ENCODE data around the gene ATP1B4. TPM values are rescaled to one million over a fixed set of nuclear protein-coding genes. Genes with fewer than 3 reads are reported as not detected.

The ATP1B4 gene
- total and polyA plus RNA-seq, 9 of the 15 experiments (the other 6 are each of a cell fraction or from before 2014, with no cell fraction given), result 0.04 to 0.18 TPM; not detected in 7

DNA sequence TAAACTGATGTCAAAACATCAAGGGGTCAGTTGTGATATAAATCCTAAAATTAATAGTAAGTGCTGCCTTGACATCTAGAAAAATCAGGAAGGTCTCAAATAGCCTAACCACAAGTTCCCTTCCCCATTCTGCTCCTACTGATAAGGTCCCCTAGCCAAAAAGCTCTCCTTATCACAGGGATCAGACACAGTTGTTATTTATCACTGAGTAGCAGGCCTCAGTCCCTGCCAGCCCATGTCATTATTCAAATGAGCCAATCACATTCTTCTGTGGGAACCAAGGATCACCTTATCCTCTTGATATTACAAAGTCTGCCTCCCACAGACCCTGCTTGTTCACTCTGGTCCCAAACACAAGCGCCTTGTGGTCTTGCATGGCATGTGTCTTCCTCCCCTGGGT, 27.3 kb upstream of the ATP1B4 start (continued):
- TF ChIP-seq ZNF740 (CRISPR knock-in tag; IDR thresholded peaks at IDR 0.05) (no peak), ZNF740 (tag; IDR thresholded peaks at IDR 0.05) (no peak), ZNF165 (CRISPR knock-in tag; IDR thresholded peaks at IDR 0.05; ENCODE audit: borderline replicate concordance) (no peak), COPS2 (conservative IDR thresholded peaks at IDR 0.05) (no peak), EP300 (IDR thresholded peaks at IDR 0.05; ENCODE audit: low read length) (peak; percentile 96), ZNF668 (CRISPR knock-in tag; IDR thresholded peaks at IDR 0.05) (no peak), ZNF76 (CRISPR knock-in tag; IDR thresholded peaks at IDR 0.05; ENCODE audit: borderline replicate concordance) (no peak), MCM5 (IDR thresholded peaks at IDR 0.05; ENCODE audit: low read depth) (no peak), GTF2A2 (tag; IDR thresholded peaks at IDR 0.05) (no peak), NUFIP1 (IDR thresholded peaks at IDR 0.05; ENCODE audit: partially characterized antibody) (no peak)
- TF ChIP-seq, protein P1, sequence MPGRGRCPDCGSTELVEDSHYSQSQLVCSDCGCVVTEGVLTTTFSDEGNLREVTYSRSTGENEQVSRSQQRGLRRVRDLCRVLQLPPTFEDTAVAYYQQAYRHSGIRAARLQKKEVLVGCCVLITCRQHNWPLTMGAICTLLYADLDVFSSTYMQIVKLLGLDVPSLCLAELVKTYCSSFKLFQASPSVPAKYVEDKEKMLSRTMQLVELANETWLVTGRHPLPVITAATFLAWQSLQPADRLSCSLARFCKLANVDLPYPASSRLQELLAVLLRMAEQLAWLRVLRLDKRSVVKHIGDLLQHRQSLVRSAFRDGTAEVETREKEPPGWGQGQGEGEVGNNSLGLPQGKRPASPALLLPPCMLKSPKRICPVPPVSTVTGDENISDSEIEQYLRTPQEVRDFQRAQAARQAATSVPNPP (IDR thresholded peaks at IDR 0.05; ENCODE audit: borderline replicate concordance, insufficient read depth, insufficient read length), result no peak
- TF ChIP-seq, protein P2, sequence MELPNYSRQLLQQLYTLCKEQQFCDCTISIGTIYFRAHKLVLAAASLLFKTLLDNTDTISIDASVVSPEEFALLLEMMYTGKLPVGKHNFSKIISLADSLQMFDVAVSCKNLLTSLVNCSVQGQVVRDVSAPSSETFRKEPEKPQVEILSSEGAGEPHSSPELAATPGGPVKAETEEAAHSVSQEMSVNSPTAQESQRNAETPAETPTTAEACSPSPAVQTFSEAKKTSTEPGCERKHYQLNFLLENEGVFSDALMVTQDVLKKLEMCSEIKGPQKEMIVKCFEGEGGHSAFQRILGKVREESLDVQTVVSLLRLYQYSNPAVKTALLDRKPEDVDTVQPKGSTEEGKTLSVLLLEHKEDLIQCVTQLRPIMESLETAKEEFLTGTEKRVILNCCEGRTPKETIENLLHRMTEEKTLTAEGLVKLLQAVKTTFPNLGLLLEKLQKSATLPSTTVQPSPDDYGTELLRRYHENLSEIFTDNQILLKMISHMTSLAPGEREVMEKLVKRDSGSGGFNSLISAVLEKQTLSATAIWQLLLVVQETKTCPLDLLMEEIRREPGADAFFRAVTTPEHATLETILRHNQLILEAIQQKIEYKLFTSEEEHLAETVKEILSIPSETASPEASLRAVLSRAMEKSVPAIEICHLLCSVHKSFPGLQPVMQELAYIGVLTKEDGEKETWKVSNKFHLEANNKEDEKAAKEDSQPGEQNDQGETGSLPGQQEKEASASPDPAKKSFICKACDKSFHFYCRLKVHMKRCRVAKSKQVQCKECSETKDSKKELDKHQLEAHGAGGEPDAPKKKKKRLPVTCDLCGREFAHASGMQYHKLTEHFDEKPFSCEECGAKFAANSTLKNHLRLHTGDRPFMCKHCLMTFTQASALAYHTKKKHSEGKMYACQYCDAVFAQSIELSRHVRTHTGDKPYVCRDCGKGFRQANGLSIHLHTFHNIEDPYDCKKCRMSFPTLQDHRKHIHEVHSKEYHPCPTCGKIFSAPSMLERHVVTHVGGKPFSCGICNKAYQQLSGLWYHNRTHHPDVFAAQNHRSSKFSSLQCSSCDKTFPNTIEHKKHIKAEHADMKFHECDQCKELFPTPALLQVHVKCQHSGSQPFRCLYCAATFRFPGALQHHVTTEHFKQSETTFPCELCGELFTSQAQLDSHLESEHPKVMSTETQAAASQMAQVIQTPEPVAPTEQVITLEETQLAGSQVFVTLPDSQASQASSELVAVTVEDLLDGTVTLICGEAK (IDR thresholded peaks at IDR 0.05), result no peak
- TF ChIP-seq, protein P2 (CRISPR knock-in tag; IDR thresholded peaks at IDR 0.05), result no peak
- TF ChIP-seq, protein P3, sequence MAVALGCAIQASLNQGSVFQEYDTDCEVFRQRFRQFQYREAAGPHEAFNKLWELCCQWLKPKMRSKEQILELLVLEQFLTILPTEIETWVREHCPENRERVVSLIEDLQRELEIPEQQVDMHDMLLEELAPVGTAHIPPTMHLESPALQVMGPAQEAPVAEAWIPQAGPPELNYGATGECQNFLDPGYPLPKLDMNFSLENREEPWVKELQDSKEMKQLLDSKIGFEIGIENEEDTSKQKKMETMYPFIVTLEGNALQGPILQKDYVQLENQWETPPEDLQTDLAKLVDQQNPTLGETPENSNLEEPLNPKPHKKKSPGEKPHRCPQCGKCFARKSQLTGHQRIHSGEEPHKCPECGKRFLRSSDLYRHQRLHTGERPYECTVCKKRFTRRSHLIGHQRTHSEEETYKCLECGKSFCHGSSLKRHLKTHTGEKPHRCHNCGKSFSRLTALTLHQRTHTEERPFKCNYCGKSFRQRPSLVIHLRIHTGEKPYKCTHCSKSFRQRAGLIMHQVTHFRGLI (CRISPR knock-in tag; IDR thresholded peaks at IDR 0.05), result no peak
